GM15510 (cell line): Measurements from ENCODE around the gene KCNS1.

Experiments
- POLR2A ChIP-seq: IDR thresholded peaks from 3 replicates; pipeline ENCODE4 v1.6.1; 2011; ENCODE audit warnings: borderline replicate concordance; ENCODE audit not compliant: insufficient read length; ENCODE audit errors: extremely low read depth

KCNS1 gene

GRCh38 chr20:45113865-45114264 is 12.9 kb upstream of the KCNS1 start:
- no peak for TF ChIP-seq POLR2A

- no peak for TF ChIP-seq POLR2A
These were observed 11.8 kb upstream of the KCNS1 start for GRCh38 chr20:45112754-45113153.

- TF ChIP-seq POLR2A: no peak
These were observed 11.0 kb upstream of the KCNS1 start for GRCh38 chr20:45111799-45112471.

- TF ChIP-seq POLR2A: no peak
These were observed 10.4 kb upstream of the KCNS1 start for GRCh38 chr20:45111285-45111684.

GRCh38 chr20:45110301-45110700 is 9.4 kb upstream of the KCNS1 start:
- no peak for TF ChIP-seq POLR2A

GRCh38 chr20:45109634-45110033 is 8.7 kb upstream of the KCNS1 start:
- TF ChIP-seq POLR2A: no peak

GRCh38 chr20:45105317-45105716 is 4.4 kb upstream of the KCNS1 start:
- TF ChIP-seq POLR2A: no peak

- no peak for TF ChIP-seq POLR2A
These were observed 3.9 kb upstream of the KCNS1 start for GRCh38 chr20:45104786-45105185.

- TF ChIP-seq POLR2A: no peak
These were observed 2.1 kb upstream of the KCNS1 start for GRCh38 chr20:45103072-45103471.

GRCh38 chr20:45101333-45101850 is 465 bp upstream of the KCNS1 start:
- no peak for TF ChIP-seq POLR2A

GRCh38 chr20:45098103-45098773 is 2.7 kb downstream of the KCNS1 start:
- no peak for TF ChIP-seq POLR2A

GRCh38 chr20:45097485-45098102 is 3.3 kb downstream of the KCNS1 start:
- no peak for TF ChIP-seq POLR2A

GRCh38 chr20:45096781-45097180 is 4.1 kb downstream of the KCNS1 start:
- TF ChIP-seq POLR2A: no peak

- TF ChIP-seq POLR2A: no peak
These were observed 5.1 kb downstream of the KCNS1 start for GRCh38 chr20:45095805-45096238.

- no peak for TF ChIP-seq POLR2A
These were observed 5.9 kb downstream of the KCNS1 start for GRCh38 chr20:45094864-45095574.
